ENCODE results near the gene MTHFSD.

The MTHFSD gene

GRCh38 chr16:86531641-86532525 is 23.2 kb downstream of the MTHFSD start:
- Mint-ChIP-seq H3K9me3 (peaks cover 5% of the 10 kb centered on the region), H3K4me3 (no peak overlapping the region), H3K4me1 (peaks cover 25% of the 10 kb centered on the region), H3K27me3 (ENCODE audit: low read depth, poor library complexity) (peaks cover 32% of the 10 kb centered on the region), H3K36me3 (ENCODE audit: low read depth) (peaks cover 11% of the 10 kb centered on the region), H3K27ac (no peak overlapping the region)
- no peak for DNase-seq
- TF ChIP-seq, protein P1, sequence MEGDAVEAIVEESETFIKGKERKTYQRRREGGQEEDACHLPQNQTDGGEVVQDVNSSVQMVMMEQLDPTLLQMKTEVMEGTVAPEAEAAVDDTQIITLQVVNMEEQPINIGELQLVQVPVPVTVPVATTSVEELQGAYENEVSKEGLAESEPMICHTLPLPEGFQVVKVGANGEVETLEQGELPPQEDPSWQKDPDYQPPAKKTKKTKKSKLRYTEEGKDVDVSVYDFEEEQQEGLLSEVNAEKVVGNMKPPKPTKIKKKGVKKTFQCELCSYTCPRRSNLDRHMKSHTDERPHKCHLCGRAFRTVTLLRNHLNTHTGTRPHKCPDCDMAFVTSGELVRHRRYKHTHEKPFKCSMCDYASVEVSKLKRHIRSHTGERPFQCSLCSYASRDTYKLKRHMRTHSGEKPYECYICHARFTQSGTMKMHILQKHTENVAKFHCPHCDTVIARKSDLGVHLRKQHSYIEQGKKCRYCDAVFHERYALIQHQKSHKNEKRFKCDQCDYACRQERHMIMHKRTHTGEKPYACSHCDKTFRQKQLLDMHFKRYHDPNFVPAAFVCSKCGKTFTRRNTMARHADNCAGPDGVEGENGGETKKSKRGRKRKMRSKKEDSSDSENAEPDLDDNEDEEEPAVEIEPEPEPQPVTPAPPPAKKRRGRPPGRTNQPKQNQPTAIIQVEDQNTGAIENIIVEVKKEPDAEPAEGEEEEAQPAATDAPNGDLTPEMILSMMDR (IDR thresholded peaks at IDR 0.05): no peak

- Mint-ChIP-seq H3K27me3 (ENCODE audit: low read depth, poor library complexity) (peaks cover 34% of the 10 kb centered on the region), H3K9me3 (peaks cover 8% of the 10 kb centered on the region), H3K36me3 (ENCODE audit: low read depth) (peaks cover 11% of the 10 kb centered on the region), H3K4me1 (peaks cover 31% of the 10 kb centered on the region), H3K27ac (no peak overlapping the region), H3K4me3 (no peak overlapping the region)
- DNase-seq: no peak
- TF ChIP-seq, protein P1 (IDR thresholded peaks at IDR 0.05): no peak
These were observed 23.9 kb downstream of the MTHFSD start for GRCh38 chr16:86531191-86531545.

- TF ChIP-seq, protein P1 (IDR thresholded peaks at IDR 0.05): no peak
- H3K4me1 Mint-ChIP-seq: peaks cover 31% of the 10 kb centered on the region
- H3K9me3 Mint-ChIP-seq: peaks cover 8% of the 10 kb centered on the region
- no peak for DNase-seq
- peaks cover 28% of the 10 kb centered on the region for H3K27me3 Mint-ChIP-seq (ENCODE audit: low read depth, poor library complexity)
- peaks cover 11% of the 10 kb centered on the region for H3K36me3 Mint-ChIP-seq (ENCODE audit: low read depth)
- no peak overlapping the region for H3K27ac Mint-ChIP-seq
- H3K4me3 Mint-ChIP-seq: no peak overlapping the region
These were observed 24.5 kb downstream of the MTHFSD start for GRCh38 chr16:86530251-86531190.

- Mint-ChIP-seq H3K27me3 (ENCODE audit: low read depth, poor library complexity) (peaks cover 17% of the 10 kb centered on the region), H3K36me3 (ENCODE audit: low read depth) (peaks cover 11% of the 10 kb centered on the region), H3K4me3 (no peak overlapping the region), H3K27ac (no peak overlapping the region), H3K9me3 (peaks cover 8% of the 10 kb centered on the region), H3K4me1 (peaks cover 31% of the 10 kb centered on the region)
- DNase-seq: no peak
- TF ChIP-seq, protein P1 (IDR thresholded peaks at IDR 0.05): no peak
These were observed 25.9 kb downstream of the MTHFSD start for GRCh38 chr16:86529160-86529559.

DNA sequence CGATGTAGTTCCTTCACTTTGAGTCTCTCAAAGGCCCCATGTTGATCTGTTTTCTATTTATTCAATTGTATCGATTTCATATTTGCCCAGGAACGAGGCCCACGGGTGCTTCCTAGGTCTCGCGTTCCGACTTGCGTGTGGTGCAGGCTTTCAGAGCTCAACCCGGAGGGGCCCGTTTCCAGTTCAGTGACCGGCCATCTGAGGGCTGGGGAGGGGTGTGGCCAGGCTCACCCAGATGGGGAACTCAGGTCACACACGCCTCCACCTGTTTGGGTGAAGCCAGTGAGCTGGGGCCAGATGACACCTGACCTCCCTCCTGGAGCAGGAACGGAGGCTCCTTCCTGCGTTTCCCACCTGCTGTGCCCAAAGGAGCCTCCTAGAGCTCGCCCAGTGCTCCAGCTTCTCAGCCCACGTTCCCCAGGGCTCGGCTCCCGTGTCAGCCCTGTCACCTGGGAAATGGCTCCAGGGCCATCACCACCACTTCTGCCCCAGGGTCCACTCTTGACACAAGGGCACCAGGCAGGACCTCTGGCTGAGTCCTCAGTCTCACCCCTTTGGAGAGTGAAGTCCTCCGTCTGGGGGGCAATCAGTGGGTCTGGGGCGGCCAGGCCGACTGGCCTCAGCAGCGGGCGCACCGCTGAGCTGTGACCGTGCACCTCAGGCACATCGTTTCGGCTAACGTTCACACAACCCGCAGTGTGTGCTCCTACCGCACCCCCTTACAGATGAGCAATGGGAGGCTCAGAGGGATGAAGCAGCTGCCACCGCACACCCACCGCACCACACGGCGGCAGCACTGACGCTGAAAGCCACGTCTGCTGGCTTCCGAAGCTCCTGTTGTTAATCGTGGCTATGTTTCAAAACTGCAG is 26.7 kb downstream of the MTHFSD start:
- DNase-seq: no peak
- H3K27me3 Mint-ChIP-seq (ENCODE audit: low read depth, poor library complexity): peaks cover 16% of the 10 kb centered on the region
- H3K36me3 Mint-ChIP-seq (ENCODE audit: low read depth): peaks cover 11% of the 10 kb centered on the region
- TF ChIP-seq, protein P1 (IDR thresholded peaks at IDR 0.05): no peak
- H3K27ac Mint-ChIP-seq: no peak overlapping the region
- no peak overlapping the region for H3K4me3 Mint-ChIP-seq
- peaks cover 8% of the 10 kb centered on the region for H3K9me3 Mint-ChIP-seq
- H3K4me1 Mint-ChIP-seq: peaks cover 31% of the 10 kb centered on the region
